Measurements from ENCODE around the gene LRRFIP1.

The LRRFIP1 gene

GRCh38 chr2:237616734-237617586, 10.4 kb upstream of the LRRFIP1 start:
- peak; percentile 65 for DNase-seq (ENCODE audit: low read depth)

- no peak for DNase-seq (ENCODE audit: low read depth)
Observed at GRCh38 chr2:237617587-237617982, 9.8 kb upstream of the LRRFIP1 start.

DNA sequence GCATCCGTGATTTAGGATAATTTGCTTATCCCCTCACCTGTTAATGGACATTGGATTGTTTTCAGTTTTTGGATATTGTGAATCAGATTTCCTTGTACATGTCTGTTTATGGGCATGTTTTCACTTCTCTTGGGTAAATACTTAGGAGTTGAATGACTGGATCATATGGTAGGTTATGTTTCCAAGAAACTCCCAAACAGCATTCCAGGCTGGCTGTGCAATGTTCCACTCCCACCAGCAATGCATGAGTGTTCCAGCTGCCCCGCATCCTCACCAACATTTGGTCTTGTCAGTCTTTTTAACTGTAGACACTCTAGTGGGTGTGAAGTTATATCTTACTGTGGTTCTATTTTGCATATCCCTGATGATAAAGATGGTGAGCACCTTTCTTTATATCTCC, 8.9 kb upstream of the LRRFIP1 start:
- peak; percentile 59 for DNase-seq (ENCODE audit: low read depth)

GRCh38 chr2:237623428-237624403, 3.7 kb upstream of the LRRFIP1 start:
- no peak for DNase-seq (ENCODE audit: low read depth)

- no peak for DNase-seq (ENCODE audit: low read depth)
Observed at GRCh38 chr2:237624565-237624964, 2.8 kb upstream of the LRRFIP1 start.

- DNase-seq (ENCODE audit: low read depth): no peak
Observed at GRCh38 chr2:237625216-237625705, 2.1 kb upstream of the LRRFIP1 start.

GRCh38 chr2:237625777-237626176, 1.6 kb upstream of the LRRFIP1 start:
- no peak for DNase-seq (ENCODE audit: low read depth)

DNA sequence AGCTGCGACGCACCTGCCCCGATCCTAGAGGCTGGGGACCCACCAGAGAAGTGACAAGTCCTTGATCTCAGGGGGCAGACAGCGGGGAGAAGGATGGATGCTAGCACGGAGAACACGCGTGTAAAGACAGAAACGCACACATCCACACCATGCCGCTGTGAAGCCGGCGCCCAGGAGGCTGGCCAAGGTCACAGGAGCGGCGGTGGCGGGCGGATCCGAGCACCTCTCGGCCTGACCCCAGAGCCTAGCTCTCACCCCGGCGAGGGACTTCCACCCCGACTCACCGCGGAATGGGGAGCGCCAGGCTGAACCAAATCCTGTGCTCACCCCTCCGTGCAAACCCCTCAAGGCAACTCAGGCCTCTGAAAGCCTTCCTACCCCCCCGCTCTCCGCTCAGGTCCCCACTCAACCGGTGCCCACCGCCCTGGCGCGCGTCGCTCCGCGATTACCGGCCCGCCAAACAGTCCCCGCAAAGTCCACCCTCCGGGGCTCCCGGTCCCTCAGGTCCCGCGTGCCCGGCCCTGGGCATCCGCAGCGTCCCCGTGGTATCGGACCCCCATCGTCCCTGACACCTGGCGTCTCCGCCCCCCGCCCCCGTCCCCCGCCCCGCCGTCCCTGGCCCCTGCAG, 460 bp upstream of the LRRFIP1 start:
- DNase-seq (ENCODE audit: low read depth): no peak

DNA sequence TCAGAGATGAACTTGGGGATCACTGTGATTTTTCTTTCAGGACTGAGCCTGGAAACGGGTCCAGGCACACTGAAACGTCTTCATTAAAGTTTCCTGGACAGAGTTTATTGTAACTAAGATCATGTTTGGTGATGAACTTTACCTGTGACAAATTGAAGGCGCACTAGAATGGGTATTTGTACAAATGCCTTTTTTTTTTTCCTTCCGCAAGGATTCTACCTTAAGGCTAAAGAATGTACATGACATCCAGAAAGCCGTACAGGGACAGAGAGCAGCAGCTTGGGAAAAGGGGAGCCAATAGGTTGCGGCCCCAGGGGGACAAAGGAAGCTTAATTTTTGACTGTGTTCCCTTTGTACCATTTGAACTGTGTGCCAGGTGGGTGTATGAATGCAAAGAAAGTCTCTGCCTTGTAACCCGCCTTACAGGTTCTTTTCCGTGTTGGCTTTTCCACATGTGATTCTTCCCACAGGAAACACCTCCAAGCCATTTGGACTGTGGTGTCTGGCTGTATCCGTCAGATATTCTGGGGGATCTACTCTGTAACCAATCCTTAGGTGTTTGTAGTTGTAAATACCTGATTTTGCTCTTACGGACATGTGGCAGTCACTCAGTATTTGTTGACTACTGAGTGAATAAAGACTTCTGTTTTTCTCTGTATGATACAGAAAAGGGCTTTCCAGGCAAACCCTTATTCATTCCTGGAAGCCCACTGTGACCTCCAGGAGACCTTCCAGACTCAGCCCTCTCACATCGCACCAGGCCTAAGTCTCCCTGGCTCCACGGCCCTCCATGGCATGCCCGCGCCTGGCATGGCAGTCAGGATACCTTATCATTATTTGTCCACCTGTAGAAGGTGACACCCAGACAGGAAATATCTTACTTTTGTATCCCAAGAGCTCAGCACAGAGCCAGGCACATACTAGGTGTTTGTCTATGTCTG, 1.1 kb downstream of the LRRFIP1 start:
- DNase-seq (ENCODE audit: low read depth): no peak

DNA sequence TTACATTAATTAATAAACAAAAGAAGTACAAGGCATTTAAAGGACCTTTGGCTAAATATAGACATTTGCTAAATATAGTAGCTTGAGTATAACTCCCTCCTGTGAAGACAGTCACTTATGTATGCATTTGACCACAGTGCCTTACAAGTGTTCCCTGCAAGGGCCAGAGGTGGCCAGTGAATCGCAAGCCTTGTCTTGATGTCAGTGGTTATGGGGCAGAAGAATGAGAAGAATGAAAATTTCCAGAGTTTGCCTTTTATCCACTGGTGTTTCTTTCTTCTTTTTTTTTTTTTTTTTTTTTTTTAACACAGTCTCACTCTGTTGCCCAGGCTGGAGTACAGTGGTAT, 1.8 kb downstream of the LRRFIP1 start:
- DNase-seq (ENCODE audit: low read depth): no peak

GRCh38 chr2:237629739-237630138, 2.4 kb downstream of the LRRFIP1 start:
- DNase-seq (ENCODE audit: low read depth): no peak

- no peak for DNase-seq (ENCODE audit: low read depth)
Observed at GRCh38 chr2:237630216-237631000, 3.0 kb downstream of the LRRFIP1 start.

- DNase-seq (ENCODE audit: low read depth): no peak
Observed at GRCh38 chr2:237631007-237631785, 3.8 kb downstream of the LRRFIP1 start.

GRCh38 chr2:237631801-237632585, 4.6 kb downstream of the LRRFIP1 start:
- no peak for DNase-seq (ENCODE audit: low read depth)

DNA sequence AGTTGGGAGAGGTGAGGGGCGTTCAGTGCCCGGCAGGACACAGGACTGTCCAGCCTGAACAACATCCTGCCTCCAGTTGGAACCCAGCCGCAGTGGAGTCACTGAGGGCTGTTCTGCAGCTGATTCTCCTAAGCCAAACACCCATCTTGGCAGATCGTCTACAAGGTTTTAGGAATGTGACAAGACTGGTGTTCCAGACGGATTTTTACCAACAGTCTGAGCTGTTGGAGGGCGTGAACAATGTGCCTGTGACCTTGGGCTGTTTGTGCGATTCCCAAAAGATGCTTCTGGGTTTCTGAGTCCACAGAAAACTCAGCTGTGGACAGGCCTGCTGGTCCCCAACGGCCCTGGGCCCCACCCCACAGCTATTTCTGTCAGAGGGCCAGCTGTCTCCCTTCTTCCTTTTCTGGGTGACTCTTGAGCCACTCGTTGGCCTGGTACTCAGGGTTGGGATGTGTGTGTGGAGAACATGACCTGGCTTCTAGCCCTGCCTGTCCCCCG, 5.7 kb downstream of the LRRFIP1 start:
- no peak for DNase-seq (ENCODE audit: low read depth)

GRCh38 chr2:237636578-237636977, 9.2 kb downstream of the LRRFIP1 start:
- DNase-seq (ENCODE audit: low read depth): no peak

- no peak for DNase-seq (ENCODE audit: low read depth)
Observed at GRCh38 chr2:237637429-237638135, 10.2 kb downstream of the LRRFIP1 start.

GRCh38 chr2:237638176-237638575, 10.8 kb downstream of the LRRFIP1 start:
- no peak for DNase-seq (ENCODE audit: low read depth)

Measured in GM04504 (cell line).